Measurements from ENCODE around the gene TBC1D28.
"Not testable (repeated sequence)": the region's sequence is repeated elsewhere in the genome, so short reads cannot be mapped to it uniquely, and the experiment has no call there.

DNA sequence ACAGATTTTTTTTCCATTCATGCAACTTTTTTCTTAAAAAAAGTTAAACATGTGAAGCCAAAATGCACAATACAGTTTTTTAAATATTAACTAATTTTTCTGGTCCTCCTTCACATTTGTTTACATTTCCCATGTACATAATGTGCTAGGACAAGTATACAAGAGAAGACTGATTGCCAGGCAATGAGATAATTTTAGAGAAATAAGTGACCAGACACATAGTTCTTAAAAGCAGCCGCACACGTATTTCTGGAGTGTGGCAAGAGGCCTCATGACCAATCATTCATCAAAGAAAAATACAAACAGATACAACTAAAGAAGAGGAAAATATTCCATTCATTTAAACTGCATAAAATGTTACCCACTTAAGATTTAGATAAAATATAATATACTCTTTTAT, 22.1 kb upstream of the TBC1D28 start:
- TF ChIP-seq POLR2AphosphoS5 (IDR thresholded peaks at IDR 0.05), result not testable (repeated sequence)
- TF ChIP-seq, protein P1, sequence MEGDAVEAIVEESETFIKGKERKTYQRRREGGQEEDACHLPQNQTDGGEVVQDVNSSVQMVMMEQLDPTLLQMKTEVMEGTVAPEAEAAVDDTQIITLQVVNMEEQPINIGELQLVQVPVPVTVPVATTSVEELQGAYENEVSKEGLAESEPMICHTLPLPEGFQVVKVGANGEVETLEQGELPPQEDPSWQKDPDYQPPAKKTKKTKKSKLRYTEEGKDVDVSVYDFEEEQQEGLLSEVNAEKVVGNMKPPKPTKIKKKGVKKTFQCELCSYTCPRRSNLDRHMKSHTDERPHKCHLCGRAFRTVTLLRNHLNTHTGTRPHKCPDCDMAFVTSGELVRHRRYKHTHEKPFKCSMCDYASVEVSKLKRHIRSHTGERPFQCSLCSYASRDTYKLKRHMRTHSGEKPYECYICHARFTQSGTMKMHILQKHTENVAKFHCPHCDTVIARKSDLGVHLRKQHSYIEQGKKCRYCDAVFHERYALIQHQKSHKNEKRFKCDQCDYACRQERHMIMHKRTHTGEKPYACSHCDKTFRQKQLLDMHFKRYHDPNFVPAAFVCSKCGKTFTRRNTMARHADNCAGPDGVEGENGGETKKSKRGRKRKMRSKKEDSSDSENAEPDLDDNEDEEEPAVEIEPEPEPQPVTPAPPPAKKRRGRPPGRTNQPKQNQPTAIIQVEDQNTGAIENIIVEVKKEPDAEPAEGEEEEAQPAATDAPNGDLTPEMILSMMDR (IDR thresholded peaks at IDR 0.05), result not testable (repeated sequence)

All from prostate gland (tissue), 2 donors.